HepG2 (cell line): ENCODE results near the gene SYS1. TPM values are rescaled to one million over a fixed set of nuclear protein-coding genes. Genes with fewer than 3 reads are reported as not detected.

Experiments used
- BORCS8-MEF2B ChIP-seq: sonication (generic); formaldehyde crosslinking; IDR thresholded peaks from 2 replicates; pipeline ENCODE4 v1.8.0; 2022; ENCODE audit warnings: mild to moderate bottlenecking, missing genetic modification reagents
- FOXA3 ChIP-seq: IDR thresholded peaks from 2 replicates; pipeline ENCODE4 v1.6.1; 2016; ENCODE audit warnings: missing genetic modification reagents, missing compliant biosample characterization
- FOXO4 ChIP-seq: sonication (generic); formaldehyde crosslinking; conservative IDR thresholded peaks from 2 replicates; pipeline ENCODE4 v1.8.1; 2023; ENCODE audit warnings: missing genetic modification reagents
- IRF2 ChIP-seq: IDR thresholded peaks from 2 replicates; pipeline ENCODE4 v1.6.1; 2018; ENCODE audit warnings: missing genetic modification reagents, missing compliant biosample characterization
- MTF1 ChIP-seq: sonication (generic); formaldehyde crosslinking; IDR thresholded peaks from 2 replicates; pipeline ENCODE4 v1.5.0; 2020; ENCODE audit warnings: missing genetic modification reagents
- MXD4 ChIP-seq: IDR thresholded peaks from 2 replicates; pipeline ENCODE4 v1.6.1; 2016; ENCODE audit warnings: mild to moderate bottlenecking, missing biosample characterization, missing genetic modification reagents
- PHF5A ChIP-seq: IDR thresholded peaks from one replicate; pipeline ENCODE4 v1.6.1; 2018; ENCODE audit warnings: low read depth, missing genetic modification reagents; ENCODE audit not compliant: unreplicated experiment
- POGK ChIP-seq: sonication (generic); formaldehyde crosslinking; conservative IDR thresholded peaks from 2 replicates; pipeline ENCODE4 v1.8.0; 2022; ENCODE audit warnings: mild to moderate bottlenecking, moderate library complexity, missing genetic modification reagents
- TFAP4 ChIP-seq: sonication (generic); IDR thresholded peaks from 2 replicates; pipeline ENCODE4 v1.6.1; 2016; ENCODE audit warnings: low read depth, borderline replicate concordance
- TSC22D2 ChIP-seq: sonication (generic); formaldehyde crosslinking; IDR thresholded peaks from 2 replicates; pipeline ENCODE4 v1.5.1; 2020; ENCODE audit warnings: missing genetic modification reagents, mild to moderate bottlenecking, borderline replicate concordance
- ZBTB2 ChIP-seq: sonication (generic); formaldehyde crosslinking; IDR thresholded peaks from 2 replicates; pipeline ENCODE4 v1.8.0; 2022; ENCODE audit warnings: low read depth, missing genetic modification reagents
- ZFP36L1 ChIP-seq: sonication (generic); formaldehyde crosslinking; IDR thresholded peaks from 2 replicates; pipeline ENCODE4 v1.8.0; 2022; ENCODE audit warnings: mild to moderate bottlenecking, missing genetic modification reagents, moderate library complexity
- ZNF331 ChIP-seq: sonication (generic); formaldehyde crosslinking; IDR thresholded peaks from 2 replicates; pipeline ENCODE4 v1.4.0; 2020; ENCODE audit warnings: missing genetic modification reagents
- ZNF33A ChIP-seq: sonication (generic); formaldehyde crosslinking; IDR thresholded peaks from 2 replicates; pipeline ENCODE4 v1.5.1; 2020; ENCODE audit warnings: missing genetic modification reagents, mild to moderate bottlenecking, moderate library complexity, borderline replicate concordance
- ZNF383 ChIP-seq: sonication (generic); formaldehyde crosslinking; IDR thresholded peaks from 2 replicates; pipeline ENCODE4 v1.4.0; 2020; ENCODE audit warnings: missing genetic modification reagents, mild to moderate bottlenecking, borderline replicate concordance
- ZSCAN22 ChIP-seq: sonication (generic); formaldehyde crosslinking; IDR thresholded peaks from 2 replicates; pipeline ENCODE4 v1.4.0; 2020; ENCODE audit warnings: mild to moderate bottlenecking, missing genetic modification reagents
- polyA plus RNA-seq, 8 experiments: library from polyadenylated mRNA; depleted of rRNA in 3 of 8; stranded (reverse) in 7 of 8; unstranded in 1 of 8; fragments of >200 nt; fragmentation: Illumina TruSeq in 4 of 8; extraction: Trizol in 4 of 8; gene quantifications; 2 replicates each; pipeline versions ENCODE4 v1.2.1 to v1.2.3, GENCODE V29; 2011 to 2016; ENCODE audit warnings: low read depth in 4 of 8, missing spikeins in 1 of 8, mixed read lengths in 1 of 8; ENCODE audit not compliant: insufficient read depth in 1 of 8
- total RNA-seq, 5 experiments: library from RNA; depleted of rRNA; stranded (reverse); fragments of >200 nt; fragmentation: Illumina TruSeq; extraction: Trizol; gene quantifications; 2 replicates each; pipeline ENCODE4 v1.2.3, GENCODE V29; 2016; ENCODE audit warnings: low read depth in 1 of 5
- TF ChIP-seq, protein P1 (sequence below): IDR thresholded peaks from 2 replicates; pipeline ENCODE4 v1.6.1; 2012; ENCODE audit warnings: low read depth, low read length, improper control_type of control experiment
- TF ChIP-seq, protein P2 (sequence below): sonication (generic); formaldehyde crosslinking; IDR thresholded peaks from 2 replicates; pipeline ENCODE4 v1.4.0; 2020; ENCODE audit warnings: missing genetic modification reagents
- TF ChIP-seq, protein P3 (sequence below): sonication (generic); formaldehyde crosslinking; IDR thresholded peaks from 2 replicates; pipeline ENCODE4 v1.4.0; 2020; ENCODE audit warnings: missing genetic modification reagents

The SYS1 gene
- total and polyA plus RNA-seq, 2 of the 13 experiments (the other 11 are each of a cell fraction or from before 2014, with no cell fraction given), result 38.3 to 65.6 TPM

DNA sequence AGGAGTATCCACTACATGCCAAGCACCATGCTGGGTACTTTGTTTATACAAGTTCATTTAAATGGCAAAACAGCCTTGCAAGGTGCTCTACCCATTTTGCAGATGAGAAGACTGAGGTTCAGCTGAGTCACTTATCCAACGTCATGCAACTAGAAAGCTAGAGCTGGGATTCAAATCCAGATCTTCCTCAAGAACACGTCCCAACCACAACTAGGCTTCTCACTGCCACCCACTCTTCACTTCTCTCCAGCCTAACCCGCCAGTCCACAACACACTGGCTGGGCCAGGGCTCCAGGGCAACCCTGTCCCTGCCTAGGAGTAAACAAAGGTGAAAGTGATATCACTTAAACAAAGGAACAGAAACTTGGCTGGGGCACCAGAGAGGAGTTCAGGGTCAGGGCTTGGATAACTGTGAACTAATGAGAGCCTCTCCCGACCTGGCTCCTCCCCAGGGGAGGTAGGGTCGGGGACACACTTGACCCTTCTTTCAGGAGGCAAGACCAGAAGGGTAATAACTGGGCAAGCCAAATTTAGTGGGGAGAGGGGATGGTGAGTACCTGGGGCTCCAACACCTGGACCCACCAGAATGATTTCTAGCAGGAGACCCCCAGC is 22.6 kb upstream of the SYS1 start (continued):
- TF ChIP-seq, protein P1, sequence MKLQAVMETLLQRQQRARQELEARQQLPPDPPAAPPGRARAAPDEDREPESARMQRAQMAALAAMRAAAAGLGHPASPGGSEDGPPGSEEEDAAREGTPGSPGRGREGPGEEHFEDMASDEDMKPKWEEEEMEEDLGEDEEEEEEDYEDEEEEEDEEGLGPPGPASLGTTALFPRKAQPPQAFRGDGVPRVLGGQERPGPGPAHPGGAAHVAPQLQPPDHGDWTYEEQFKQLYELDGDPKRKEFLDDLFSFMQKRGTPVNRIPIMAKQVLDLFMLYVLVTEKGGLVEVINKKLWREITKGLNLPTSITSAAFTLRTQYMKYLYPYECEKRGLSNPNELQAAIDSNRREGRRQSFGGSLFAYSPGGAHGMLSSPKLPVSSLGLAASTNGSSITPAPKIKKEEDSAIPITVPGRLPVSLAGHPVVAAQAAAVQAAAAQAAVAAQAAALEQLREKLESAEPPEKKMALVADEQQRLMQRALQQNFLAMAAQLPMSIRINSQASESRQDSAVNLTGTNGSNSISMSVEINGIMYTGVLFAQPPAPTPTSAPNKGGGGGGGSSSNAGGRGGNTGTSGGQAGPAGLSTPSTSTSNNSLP, result 0 out of 2 replicates have a peak, but pooled peaks have one; percentile 38
- TF ChIP-seq ZSCAN22 (CRISPR knock-in tag) (no peak), BORCS8-MEF2B (CRISPR knock-in tag) (0 out of 2 replicates have a peak, but pooled peaks have one; percentile 15), IRF2 (CRISPR knock-in tag) (no peak; the same call in 1 of the 2 replicates), FOXO4 (CRISPR knock-in tag) (no peak), TSC22D2 (CRISPR knock-in tag) (peak; percentile 58; the same call in 1 of the 2 replicates), FOXA3 (CRISPR knock-in tag) (peak; percentile 91), TFAP4 (no peak; the same call in 1 of the 2 replicates), ZNF331 (CRISPR knock-in tag) (0 out of 2 replicates have a peak, but pooled peaks have one; percentile 54), ZNF383 (CRISPR knock-in tag) (no peak), MXD4 (CRISPR knock-in tag) (0 out of 2 replicates have a peak, but pooled peaks have one; percentile 12), ZNF33A (CRISPR knock-in tag) (no peak), ZFP36L1 (0 out of 2 replicates have a peak, but pooled peaks have one; percentile 72), POGK (CRISPR knock-in tag) (no peak), MTF1 (CRISPR knock-in tag) (0 out of 2 replicates have a peak, but pooled peaks have one; percentile 53), PHF5A (CRISPR knock-in tag) (peak; percentile 38), ZBTB2 (no peak)
- TF ChIP-seq, protein P2, sequence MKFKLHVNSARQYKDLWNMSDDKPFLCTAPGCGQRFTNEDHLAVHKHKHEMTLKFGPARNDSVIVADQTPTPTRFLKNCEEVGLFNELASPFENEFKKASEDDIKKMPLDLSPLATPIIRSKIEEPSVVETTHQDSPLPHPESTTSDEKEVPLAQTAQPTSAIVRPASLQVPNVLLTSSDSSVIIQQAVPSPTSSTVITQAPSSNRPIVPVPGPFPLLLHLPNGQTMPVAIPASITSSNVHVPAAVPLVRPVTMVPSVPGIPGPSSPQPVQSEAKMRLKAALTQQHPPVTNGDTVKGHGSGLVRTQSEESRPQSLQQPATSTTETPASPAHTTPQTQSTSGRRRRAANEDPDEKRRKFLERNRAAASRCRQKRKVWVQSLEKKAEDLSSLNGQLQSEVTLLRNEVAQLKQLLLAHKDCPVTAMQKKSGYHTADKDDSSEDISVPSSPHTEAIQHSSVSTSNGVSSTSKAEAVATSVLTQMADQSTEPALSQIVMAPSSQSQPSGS (CRISPR knock-in tag), result peak; percentile 53; the same call in 1 of the 2 replicates
- TF ChIP-seq, protein P3, sequence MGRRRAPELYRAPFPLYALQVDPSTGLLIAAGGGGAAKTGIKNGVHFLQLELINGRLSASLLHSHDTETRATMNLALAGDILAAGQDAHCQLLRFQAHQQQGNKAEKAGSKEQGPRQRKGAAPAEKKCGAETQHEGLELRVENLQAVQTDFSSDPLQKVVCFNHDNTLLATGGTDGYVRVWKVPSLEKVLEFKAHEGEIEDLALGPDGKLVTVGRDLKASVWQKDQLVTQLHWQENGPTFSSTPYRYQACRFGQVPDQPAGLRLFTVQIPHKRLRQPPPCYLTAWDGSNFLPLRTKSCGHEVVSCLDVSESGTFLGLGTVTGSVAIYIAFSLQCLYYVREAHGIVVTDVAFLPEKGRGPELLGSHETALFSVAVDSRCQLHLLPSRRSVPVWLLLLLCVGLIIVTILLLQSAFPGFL, result no peak
